ENCODE data around the gene ZNF594.
"Not testable (repeated sequence)": the region's sequence is repeated elsewhere in the genome, so short reads cannot be mapped to it uniquely, and the experiment has no call there.

The ZNF594 gene

DNA sequence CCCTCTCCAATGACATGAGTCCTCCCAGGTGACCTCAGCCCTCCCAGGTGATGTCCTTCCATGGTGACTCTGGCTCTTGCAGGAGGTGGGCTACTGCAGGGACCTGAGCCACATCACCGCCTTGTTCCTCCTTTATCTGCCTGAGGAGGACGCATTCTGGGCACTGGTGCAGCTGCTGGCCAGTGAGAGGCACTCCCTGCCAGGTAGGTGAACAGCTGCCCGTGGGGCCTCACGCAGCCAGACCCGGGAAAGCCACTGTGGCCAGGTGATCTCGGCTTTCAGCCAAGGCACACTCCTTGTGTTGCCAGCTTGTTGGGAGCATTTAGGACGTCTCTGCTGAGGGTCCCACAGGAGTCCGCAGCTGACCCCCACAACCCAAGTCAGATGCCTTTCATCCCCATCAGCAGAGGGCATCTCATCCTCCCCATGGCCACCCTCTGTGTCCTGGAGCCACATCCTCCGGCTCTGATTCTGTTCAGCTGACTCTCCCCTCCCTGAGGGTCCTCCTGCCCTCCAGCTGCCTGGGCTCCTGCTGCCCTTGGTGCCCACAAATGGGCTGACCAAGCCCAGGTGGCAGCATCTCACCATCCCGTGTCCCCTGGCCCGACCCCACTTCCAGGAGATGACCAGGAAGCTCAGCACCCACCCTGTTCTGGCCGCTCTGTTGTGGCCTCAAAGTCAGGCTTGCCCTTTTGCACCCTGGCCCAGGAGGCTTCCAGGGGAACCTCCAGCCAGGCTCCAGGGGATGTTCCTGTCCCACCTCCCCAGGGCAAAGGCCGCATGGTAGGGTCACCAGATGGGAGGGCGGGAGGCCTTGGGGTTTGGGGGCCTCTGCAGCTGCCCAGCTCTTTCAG, 55.7 kb downstream of the ZNF594 start:
- DNase-seq: no peak

- not testable (repeated sequence) for DNase-seq
Measured at GRCh38 chr17:5135131-5135712, 56.4 kb downstream of the ZNF594 start.

GRCh38 chr17:5134571-5134970, 57.1 kb downstream of the ZNF594 start:
- not testable (repeated sequence) for DNase-seq

DNA sequence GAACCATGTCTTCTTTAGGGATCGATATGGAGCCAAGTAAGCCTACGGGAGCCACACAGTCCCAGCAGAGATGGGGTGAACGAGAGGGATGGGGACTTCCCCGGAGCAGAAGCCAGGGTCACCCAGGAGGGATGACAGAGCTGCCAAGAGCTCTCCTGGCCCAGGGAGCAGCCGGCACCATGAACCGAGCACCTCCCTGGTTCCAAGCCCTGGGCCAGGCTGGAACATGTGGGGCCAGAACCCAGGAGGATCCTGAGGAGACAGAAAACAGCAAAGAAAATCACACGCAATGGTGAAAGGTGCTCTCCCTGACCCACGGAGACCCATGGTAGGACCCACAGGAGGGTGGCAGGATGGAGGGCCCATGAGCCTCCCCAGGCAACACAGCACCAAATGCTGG, 57.7 kb downstream of the ZNF594 start:
- not testable (repeated sequence) for DNase-seq

- no peak for DNase-seq
Measured at GRCh38 chr17:5133311-5133710, 58.4 kb downstream of the ZNF594 start.

DNA sequence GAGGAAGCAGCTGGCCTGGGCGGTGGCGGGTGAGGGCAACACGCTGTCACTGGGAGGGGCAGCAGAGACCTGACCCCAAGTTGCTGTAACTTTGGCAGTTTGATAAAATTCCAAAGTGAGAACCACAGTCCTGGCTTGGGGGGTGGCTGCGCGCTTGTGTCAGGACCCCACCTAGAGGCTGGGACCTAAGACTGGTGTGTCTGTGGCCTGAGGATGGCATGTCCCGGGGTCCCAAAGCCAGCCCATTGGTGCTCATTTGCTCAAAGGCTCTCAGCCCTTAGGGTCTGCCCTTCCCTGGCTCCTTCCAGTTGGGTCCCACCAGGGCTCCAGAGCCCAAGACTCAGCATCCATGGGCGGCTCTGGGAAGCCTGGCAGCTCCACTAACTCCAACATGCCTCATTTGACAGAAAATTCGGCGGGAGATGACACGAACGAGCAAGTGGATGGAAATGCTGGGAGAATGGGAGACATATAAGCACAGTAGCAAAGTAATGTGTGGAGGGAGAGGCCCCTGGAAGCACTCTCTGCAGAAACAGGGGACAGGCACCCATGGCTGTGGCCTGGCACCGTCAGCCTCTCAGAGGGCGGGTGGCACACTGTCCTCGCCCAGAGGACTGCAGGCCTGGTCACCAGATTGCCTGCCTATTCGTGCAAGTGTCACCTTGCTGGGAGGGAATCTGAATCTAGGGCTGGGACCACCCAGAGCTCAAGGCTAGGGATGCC, 59.0 kb downstream of the ZNF594 start:
- not testable (repeated sequence) for DNase-seq

DNA sequence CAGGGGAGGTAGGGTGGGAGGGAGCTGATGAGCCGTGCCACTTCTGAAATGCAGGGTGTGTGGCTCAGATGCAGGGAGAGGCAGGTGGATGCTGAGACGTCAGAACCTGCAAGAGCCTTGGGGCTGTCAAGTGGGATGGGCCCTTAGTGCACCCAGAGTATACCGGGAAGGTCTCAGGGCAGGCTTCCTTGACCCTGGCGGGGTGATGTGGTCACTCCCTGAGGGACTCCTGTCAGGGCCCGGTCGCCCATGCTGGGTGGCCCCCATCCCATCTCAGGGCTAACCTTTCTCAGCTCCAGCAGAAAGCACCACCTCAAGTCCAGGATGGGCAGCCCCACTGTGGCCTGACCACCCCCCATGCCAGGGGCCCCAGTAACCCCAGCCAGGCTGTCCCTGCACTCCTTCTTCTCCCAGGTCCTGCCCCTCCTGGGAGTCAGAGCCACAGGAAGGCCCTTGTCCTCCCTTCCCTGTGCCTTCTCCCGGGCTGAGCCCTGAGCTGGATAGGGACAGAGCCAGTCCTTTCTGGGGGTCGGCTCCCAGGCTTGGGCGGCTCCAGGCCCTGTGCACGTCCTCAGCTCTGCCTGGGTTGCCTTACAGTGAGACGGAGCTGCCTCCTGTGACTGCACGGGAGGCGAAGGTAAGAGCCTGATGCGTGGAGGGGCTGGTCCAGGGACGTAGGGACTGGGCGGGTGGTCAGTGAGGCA, 59.7 kb downstream of the ZNF594 start:
- DNase-seq: not testable (repeated sequence)

DNA sequence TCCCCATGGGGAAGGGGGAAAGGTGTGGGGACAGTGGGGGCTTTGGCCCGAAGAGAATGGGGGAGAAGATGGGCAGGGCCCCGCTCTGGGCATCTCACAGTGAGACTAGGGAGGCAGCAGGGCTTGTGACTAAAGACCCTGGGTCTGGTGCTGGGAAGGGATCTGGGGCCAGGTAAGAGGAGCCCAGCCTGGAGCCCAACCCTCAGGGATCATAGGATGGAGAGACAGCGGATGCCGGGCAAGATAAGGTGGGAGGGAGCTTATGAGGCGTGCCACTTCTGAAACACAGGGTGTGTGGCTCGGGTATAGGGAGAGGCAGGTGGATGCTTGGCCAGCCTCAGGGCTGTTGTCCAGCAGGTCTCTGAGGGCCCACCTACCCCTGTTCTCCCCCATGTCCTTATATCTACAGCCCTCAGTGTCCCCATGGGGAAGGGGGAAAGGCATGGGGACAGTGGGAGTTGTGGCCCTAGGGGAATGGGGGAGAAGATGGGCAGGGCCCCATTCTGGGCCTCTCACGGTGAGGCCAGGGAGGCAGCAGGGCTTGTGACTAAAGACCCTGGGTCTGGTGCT, 60.4 kb downstream of the ZNF594 start:
- DNase-seq: no peak

GRCh38 chr17:5130687-5131086, 61.0 kb downstream of the ZNF594 start:
- not testable (repeated sequence) for DNase-seq

GRCh38 chr17:5130261-5130660, 61.4 kb downstream of the ZNF594 start:
- DNase-seq: not testable (repeated sequence)

DNA sequence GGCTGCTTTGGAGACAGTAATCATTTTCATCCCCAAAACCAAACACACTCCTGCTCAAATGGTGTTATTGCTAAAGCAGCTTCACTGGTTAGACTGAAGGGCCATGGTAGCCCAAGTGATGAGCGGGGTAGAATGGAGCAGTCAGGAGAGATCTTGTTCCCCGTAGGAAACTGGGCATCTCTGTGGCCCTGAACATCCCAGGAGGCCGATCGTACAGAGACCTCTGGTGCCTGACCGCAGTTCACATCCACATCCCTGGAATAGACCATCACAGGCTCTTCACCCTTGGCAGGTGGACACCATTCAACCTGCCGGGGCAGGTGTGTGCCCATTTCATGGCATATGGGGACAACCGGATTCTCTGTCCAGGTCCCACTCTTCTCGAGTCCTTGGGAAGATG, 61.9 kb downstream of the ZNF594 start:
- not testable (repeated sequence) for DNase-seq

Data from NCI-H526 (cell line).